ENCODE measurements around the gene SAMD4B. TPM values are rescaled to one million over a fixed set of nuclear protein-coding genes. Genes with fewer than 3 reads are reported as not detected.
A peak's percentile ranks its signal among the peaks of the same experiment; 100 is the strongest.
"Not testable (repeated sequence)": the region's sequence is repeated elsewhere in the genome, so short reads cannot be mapped to it uniquely, and the experiment has no call there.

SAMD4B gene
- polyA plus RNA-seq, 5 donors: 79.7 to 128 (median 117) TPM

DNA sequence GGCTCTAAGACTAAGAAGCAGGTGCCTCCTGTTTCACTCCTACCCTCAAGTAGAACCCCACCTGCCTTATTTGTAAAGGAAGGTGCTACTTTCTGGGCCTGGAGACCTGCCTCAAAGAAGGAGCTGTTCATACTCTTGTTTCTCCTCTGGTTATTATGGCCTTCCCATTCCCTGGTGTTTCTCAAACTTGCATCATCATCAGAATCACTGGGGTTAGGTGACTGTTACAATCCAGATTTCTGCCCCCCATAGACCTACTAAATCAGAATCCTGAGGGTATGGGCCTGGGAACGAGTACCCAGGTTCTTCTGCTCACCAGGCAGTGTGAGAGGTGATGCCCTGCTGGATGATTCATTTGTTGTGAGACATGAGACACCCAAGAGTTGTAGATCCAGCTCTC, 18.4 kb downstream of the SAMD4B start:
- no peak for DNase-seq

- no peak for DNase-seq
Measured at GRCh38 chr19:39362682-39363657, 20.7 kb downstream of the SAMD4B start.

DNA sequence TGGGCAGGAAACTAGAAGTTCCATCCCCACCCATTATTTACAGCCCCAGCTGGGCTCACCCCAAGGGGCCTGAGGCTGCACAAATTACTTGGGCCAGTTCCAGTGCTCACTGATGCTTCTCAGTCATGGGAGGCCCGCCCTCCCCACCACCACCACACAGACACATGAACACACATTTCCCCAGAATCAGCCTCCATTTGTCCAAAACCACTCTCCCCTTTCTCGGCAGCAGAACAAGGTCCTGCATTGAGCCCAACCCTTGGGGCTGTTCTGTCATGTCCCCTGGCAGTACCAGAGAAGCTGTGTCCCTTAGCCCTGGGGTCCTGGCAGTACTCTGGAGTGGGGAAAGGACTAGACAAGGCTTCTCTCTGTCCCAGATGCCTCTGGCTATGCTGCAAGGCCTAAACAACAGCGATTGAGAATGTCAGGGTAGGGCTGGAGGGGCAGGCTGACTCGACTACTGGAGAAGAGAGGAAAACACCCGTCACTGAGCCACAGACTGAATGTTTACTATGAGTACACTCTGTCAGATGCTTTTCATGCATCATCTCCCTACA, 21.8 kb downstream of the SAMD4B start:
- no peak for DNase-seq

DNA sequence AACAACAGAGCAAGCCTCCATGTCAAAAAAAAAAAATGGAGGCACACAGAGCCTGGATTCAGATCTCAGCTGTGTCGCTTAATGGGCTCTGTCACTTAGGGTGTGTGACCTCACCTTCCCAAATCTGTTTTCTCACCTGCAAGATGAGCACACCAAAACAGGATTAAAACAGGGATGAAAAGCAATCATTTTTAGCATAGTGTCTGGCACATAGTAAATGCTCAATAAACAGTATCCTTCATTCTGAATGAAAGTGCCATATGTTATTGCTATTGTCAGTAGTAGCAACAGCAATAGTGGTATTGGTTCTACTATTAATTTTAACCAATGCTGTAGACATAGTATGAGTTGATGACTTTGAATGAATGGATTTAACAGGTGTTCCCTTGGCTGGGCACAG, 23.3 kb downstream of the SAMD4B start:
- DNase-seq: no peak

DNA sequence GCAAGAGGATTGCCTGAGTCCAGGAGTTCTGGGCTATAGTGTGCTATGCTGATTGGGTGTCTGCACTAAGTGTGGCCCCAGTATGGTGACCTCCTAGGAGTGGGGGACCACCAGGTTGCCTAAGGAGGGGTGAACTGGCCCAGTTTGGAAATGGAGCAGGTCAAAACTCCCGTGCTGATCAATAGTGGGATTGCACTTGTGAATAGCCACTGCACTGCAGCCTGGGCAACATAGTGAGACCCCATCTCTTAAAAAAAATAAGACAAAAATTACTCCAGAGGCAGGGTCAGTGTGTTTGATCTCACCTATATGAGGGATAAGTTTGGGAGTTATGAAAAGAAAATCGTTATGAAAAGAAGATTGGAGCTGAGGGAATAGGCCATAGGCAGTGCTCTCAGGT, 27.0 kb downstream of the SAMD4B start:
- no peak for DNase-seq

DNA sequence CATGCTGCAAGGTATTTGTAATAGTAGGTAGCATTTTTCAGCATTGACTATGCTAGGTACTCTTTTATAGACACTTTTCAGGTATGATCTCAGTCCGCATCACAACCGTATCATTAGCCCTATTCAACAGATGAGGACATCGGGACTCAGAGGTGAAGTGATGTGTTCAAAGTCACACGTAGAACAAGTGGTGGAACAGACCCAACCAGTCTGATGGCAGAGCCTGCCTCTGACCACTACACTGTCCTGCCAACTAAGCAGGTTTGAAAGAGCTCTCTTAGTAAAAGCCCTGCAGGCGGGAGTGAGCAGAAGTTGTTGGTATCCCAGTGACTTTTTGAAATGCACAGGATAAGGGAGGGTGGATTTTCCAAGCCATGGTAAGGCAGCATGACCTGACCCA, 28.5 kb downstream of the SAMD4B start:
- DNase-seq: no peak

- peak; percentile 90 to 94 for DNase-seq
Measured at GRCh38 chr19:39372047-39372802, 30.0 kb downstream of the SAMD4B start.

DNA sequence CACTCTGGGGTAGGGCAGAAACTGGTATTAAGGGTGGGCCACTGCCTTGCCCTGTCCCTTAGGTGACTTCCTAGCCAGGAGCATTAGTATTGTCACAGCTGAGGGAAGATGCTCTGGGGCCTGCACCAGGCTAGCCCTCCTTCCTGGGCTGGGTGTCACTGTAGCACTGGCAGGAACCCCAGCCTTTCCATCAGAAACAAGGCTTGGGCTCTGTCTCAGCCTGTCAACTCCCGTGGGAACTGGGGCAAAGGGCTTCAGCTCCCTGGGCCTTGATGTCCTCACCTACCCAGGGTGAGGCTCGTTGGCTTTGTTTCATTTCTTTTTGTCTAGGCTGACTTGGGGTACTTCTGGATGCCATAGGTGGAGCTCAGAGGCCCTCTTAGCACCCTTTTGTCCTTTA, 30.7 kb downstream of the SAMD4B start:
- no peak for DNase-seq

- no peak for DNase-seq
Measured at GRCh38 chr19:39375929-39376328, 33.7 kb downstream of the SAMD4B start.

GRCh38 chr19:39377373-39378362, 35.4 kb downstream of the SAMD4B start:
- DNase-seq: no peak

DNA sequence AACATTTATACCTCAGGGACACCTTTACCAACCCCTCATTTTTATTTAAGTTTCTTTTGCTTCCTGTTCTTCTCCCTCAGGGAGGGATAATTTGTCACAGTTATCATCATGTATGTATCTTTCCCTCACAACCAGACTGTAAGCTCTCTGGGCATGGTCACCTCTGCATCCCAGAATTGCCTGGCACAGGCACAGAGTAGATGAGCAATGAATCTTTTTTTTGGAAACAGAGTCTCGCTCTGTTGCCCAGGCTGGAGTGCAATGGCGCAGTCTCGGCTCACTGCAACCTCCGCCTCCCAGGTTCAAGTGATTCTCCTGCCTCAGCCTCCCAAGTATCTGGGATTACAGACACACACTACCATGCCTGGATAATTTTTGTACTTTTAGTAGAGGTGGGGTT, 37.1 kb downstream of the SAMD4B start:
- not testable (repeated sequence) for DNase-seq

- no peak for DNase-seq
Measured at GRCh38 chr19:39379865-39380396, 37.7 kb downstream of the SAMD4B start.

DNA sequence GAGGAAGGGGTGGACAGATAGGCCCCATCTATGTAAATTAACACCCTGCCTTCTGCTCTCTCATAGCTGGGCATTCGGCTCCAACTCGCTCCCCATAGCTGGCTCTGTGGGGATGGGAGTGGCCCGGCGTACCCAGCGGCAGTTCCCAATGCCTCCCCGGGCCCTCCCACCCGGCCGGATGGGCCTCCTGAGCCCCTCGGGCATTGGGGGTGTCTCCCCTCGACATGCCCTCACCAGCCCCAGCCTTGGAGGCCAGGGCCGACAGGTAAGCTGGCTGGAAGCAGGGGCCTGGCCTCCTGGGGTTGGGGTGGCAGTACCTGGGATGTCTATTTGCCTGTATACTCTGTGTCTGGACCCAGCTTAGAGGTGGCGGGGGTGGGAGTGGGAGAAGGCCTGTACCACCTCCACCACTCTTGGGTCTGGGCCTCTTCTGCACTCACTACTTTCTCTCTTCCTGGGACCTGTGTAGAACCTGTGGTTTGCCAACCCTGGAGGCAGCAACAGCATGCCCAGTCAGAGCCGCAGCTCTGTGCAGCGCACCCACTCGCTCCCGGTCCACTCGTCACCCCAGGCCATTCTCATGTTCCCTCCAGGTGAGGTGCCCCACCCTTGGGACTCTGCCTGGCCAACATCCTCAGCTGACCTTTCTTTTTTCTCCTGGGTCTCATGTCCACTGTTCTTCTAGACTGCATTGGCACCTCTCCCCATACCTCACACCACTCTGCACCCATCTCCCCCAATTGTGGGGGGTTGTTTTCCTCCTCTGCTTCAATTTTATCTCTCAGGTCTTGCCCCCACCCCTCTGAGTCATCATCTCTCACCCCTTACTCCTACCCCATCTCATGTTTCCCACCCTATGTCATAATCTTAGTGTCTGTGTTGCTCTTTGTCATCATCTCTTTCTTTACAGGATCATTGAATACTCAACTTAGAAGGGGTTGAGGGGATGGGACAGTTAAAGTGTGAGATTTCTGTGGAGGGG, 38.6 kb downstream of the SAMD4B start:
- DNase-seq: no peak

- DNase-seq: no peak
Measured at GRCh38 chr19:39381910-39382611, 39.8 kb downstream of the SAMD4B start.

- DNase-seq: no peak
Measured at GRCh38 chr19:39382991-39383828, 41.0 kb downstream of the SAMD4B start.

- no peak for DNase-seq
Measured at GRCh38 chr19:39384839-39385568, 42.8 kb downstream of the SAMD4B start.
